DLD1 (cell line): Measurements from ENCODE around the gene DUS3L.
"Not testable (repeated sequence)": the region's sequence is repeated elsewhere in the genome, so short reads cannot be mapped to it uniquely, and the experiment has no call there.

ENCODE experiments used
- in situ Hi-C: cut with HindIII; loops from 2 replicates; pipeline ENCODE4 v1.10.0; 2017; ENCODE audit warnings: low sequenced_read_pairs

Gene DUS3L

DNA sequence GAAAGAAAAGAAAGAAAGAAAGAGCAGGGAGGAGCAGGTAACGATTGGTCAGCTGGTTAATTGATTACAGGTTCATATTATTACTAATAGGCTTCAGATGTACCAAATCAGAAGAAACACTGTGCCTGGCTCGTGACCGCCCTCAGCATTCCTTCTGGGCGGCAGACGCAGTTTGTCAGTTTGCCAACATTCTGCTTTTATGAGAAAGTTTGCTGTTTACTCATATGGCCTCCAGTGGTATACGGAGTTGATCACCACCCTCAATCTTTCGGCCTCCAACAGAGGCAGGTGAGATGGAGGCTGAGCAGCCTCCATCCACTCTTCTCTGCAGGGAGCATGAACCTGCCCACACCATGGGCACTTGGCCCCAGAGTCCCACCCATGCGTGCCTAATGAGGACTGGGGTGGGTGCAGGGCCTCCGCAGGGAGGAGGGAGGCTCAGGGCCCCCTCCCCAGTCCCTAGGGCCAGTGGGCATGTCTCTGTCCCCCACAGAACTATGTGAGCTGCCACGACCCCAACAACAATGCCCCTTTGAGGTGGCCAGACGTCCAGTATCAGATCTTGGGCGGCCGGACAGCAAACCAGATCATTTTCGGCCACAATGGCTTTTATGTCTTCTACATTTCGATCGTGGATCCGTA, 15.2 kb downstream of the DUS3L start:
- in situ Hi-C loops = no loop called here

GRCh38 chr19:5774921-5775320, 16.0 kb downstream of the DUS3L start:
- in situ Hi-C loops = no loop called here

- in situ Hi-C loops = no loop called here
Observed at GRCh38 chr19:5773276-5773675, 17.7 kb downstream of the DUS3L start.

GRCh38 chr19:5772416-5772815, 18.5 kb downstream of the DUS3L start:
- in situ Hi-C loops = no loop called here

DNA sequence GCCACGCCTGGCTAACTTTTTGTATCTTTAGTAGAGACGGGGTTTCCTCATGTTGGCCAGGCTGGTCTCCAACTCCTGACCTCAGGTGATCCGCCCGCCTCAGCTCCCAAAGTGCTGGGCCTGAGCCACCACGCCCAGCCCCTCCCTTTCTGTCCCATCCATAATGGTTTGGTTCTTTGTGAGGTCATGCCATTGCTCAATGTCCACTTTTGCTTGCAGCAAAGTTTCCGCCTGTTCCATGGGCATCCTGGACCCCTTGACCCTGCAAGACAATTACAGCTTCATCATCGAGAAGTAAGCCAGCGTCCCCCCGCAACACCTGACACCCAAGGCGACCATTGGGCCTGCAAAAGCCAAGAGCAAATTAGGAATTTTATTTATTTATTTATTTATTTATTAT, 23.0 kb downstream of the DUS3L start:
- in situ Hi-C loops = no loop called here

DNA sequence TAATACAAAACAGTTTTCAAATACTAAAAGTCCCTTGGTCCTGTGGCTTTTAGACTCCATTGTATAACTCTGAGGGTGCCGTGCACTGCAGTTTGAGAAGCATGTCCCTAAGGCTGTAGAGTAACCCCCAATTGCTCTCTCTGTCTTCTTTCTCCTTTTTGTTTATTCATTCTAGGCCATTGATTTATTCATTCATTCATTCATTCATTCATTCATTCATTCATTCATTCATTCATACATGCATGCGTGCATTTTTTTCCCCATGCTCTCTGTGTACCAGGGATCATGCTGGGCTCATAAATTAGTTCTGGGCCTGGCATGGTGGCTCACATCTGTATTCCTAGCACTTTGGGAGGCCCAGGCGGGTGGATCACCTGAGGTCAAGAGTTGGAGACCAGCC, 25.7 kb downstream of the DUS3L start:
- in situ Hi-C loops = no loop called here

DNA sequence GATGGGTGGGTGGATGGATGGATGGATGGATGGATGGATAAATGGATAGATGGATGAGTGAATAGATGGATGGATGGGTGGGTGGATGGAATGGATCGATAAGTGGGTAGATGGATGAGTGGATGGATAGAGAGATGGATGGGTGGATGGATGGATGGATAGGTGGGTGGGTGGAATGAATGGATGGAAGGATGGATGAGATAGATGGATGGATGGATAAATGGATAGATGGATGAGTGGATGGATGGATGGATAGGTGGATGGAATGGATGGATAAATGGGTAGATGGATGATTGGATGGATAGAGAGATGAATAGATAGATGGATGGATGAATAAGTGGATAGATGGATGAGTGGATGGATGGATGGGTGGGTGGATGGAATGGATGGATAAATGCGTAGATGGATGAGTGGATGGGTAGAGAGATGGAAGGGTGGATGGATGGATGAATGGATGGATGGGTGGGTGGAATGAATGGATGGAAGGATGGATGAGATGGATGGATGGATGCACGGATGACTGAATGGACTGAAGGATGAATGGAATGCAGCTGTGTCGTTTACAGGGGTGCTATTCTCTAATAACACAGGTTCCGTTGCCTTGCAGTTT, 28.2 kb downstream of the DUS3L start:
- in situ Hi-C loops = no loop called here

DNA sequence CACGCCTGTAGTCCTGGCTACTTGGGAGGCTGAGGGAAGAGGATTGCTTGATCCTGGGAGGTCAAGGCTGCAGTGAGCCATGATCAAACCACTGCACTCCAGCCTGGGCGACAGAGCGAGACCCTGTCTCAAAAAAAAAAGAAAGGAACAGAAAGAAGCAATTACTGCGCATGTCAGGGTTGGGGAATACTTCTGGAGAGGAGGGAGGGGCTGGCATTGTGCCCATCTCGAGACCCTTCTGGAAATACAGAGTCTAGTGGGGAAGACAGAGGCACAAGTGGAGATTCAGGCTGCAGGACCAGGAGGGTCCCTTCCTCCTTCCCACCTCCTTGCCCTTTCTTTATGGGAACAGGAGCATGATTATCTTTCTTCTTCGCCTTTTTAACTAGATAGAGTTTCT, 37.2 kb downstream of the DUS3L start:
- in situ Hi-C loops = no loop called here

DNA sequence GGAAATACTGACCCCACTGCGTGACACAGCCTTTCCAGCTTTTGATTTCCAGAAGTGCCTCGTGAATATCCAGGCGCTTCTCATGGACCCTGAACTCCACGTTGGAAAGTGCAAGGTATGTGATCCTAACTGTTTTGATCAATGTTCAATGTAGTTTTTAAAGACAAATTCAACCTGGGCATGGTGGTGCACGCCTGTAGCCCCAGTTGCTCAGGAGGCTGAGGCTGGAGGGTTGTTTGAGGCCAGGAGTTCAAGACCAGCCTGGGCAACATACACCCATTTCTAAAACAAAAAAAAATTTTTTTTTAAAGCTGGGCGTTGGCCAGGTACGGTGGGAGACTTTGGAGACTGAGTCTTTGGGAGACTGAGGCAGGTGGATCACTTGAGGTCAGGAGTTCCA, 39.3 kb downstream of the DUS3L start:
- in situ Hi-C loops = no loop called here

DNA sequence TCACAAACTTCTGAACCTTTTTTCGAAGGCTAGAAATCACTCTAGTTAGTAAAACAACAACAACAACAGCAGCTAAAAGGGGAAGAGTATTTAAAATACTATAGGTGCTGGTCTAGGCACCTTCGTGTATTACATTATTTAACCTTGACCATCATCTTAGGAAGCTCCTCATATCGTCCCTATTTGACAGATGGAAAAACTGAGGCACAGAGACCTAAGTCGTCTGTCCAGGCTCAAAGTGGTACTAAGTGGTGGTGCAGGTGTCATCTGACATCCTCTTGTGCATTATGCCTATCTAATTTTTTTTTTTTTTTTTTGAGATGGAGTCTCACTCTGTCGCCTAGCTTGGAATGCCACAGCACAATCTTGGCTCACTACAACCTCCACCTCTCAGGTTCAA, 41.5 kb downstream of the DUS3L start:
- in situ Hi-C loops = no loop called here

DNA sequence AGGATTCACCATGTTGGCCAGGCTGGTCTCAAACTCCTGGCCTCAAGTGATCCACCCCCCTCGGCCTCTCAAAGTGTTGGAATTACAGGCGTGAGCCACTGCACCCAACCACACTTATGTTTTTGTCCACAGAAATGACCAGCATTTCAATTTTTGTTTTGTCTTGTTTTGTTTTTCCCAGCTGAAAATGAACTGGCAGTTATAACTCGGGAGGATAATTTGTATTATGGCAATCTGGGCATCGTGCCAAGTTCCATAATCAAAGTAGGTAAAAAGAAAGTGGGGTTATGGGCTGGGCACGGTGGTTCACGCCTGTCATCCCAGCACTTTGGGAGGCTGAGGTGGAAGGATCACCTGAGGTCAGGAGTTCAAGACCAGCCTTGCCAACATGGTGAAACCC, 42.0 kb downstream of the DUS3L start:
- in situ Hi-C loops = not testable (repeated sequence)

- in situ Hi-C loops = not testable (repeated sequence)
Observed at GRCh38 chr19:5744999-5745398, 46.0 kb downstream of the DUS3L start.

DNA sequence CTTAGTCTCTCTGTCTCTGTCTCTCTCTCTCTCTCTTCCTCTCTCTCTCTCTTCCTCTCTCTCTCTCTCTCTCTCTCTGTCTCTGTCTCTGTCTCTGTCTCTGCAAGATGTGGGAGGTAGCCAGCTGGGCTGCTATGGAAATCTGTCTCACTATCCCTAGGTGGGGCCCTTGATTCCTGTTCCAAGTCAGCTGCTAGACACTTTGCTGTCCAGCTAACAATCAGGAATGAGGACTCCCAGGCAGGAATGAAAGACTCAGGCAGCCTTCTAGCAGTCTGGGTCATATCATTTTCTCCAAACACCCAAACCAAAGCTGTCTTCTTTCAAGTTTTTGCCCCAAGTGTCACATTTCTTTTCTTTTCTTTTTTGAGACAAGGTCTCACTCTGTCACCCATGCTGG, 47.3 kb downstream of the DUS3L start:
- in situ Hi-C loops = no loop called here

DNA sequence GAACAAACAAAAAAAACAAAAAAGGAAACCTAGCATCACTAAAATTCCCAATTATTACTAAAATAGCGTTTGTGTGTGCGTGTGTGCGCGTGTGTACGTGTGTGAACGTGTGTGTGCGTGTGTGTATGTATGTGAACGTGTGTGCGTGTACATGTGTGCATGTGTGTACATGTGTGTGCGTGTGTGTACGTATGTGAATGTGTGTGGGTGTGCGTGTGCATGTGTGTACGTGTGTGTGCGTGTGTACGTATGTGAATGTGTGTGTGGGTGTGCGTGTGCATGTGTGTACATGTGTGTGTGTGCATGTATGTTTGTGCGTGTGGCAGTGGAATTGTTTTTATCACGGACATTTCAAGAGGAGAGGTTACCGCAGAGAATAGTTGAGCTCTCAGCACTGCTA, 48.9 kb downstream of the DUS3L start:
- in situ Hi-C loops = no loop called here

DNA sequence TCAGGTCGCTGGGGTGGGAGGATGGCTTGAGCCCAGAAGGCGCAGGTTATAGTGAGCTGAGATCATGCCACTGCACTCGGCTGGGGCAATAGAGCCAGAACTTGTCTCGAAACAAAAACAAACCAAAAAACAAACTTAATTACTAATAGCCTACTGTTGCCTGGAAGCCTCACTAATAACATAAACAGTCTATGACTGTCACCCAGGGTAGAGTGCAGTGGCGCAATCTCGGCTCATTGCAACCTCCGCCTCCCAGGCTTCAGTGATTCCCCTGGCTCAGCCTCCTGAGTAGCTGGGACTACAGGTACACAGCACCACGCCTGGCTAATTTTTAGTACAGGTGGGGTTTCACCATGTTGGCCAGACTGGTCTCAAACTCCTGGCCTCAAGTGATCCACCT, 52.5 kb downstream of the DUS3L start:
- in situ Hi-C loops = no loop called here
